Uterus (tissue), 2 donors: ENCODE data around the gene POLR2J2.
"Not testable (repeated sequence)": the region's sequence is repeated elsewhere in the genome, so short reads cannot be mapped to it uniquely, and the experiment has no call there.

ENCODE experiments used
- POLR2A ChIP-seq, 2 donors: fragments of 450-650 bp; IDR thresholded peaks; one replicate each; pipeline ENCODE4 v1.6.1; 2016; ENCODE audit warnings: antibody characterized with exemption in 2 of 2, mild to moderate bottlenecking in 1 of 2, moderate library complexity in 1 of 2
- TF ChIP-seq, protein P1 (sequence below), 4 experiments: fragments of 200-600 bp in 2 of 4; fragments of 450-650 bp in 2 of 4; sonication (generic) in 2 of 4; IDR thresholded peaks; one replicate each; pipeline ENCODE4 v1.5.1; 2016 to 2019; ENCODE audit warnings: antibody characterized with exemption in 4 of 4, mild to moderate bottlenecking in 2 of 4, moderate library complexity in 1 of 4

DNA sequence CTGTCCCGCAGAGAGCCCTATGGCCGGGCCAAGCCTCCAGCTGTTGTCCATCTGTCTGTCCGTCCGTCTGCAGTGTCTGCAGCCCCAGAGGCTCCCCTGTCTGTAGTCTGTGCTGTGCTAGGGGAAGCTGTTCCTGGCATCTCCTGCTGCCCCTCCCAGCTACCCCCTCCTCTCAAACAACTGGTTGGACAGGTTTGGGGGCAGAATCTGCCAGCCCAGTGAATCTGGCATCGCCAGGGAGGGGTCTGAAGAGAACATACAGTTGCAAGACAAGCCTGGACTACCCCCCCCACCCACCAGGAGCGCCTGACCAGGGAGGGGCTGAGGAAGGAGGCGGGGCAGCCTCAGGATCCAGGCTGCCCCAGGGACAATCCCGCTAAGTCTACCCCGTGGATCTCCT lies 28.8 kb downstream of the POLR2J2 start, which contains the start of gene UPK3BL1:
- TF ChIP-seq, protein P1, sequence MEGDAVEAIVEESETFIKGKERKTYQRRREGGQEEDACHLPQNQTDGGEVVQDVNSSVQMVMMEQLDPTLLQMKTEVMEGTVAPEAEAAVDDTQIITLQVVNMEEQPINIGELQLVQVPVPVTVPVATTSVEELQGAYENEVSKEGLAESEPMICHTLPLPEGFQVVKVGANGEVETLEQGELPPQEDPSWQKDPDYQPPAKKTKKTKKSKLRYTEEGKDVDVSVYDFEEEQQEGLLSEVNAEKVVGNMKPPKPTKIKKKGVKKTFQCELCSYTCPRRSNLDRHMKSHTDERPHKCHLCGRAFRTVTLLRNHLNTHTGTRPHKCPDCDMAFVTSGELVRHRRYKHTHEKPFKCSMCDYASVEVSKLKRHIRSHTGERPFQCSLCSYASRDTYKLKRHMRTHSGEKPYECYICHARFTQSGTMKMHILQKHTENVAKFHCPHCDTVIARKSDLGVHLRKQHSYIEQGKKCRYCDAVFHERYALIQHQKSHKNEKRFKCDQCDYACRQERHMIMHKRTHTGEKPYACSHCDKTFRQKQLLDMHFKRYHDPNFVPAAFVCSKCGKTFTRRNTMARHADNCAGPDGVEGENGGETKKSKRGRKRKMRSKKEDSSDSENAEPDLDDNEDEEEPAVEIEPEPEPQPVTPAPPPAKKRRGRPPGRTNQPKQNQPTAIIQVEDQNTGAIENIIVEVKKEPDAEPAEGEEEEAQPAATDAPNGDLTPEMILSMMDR (IDR thresholded peaks at IDR 0.05) = not testable (repeated sequence)
- TF ChIP-seq POLR2A (IDR thresholded peaks at IDR 0.05) = not testable (repeated sequence)
